Sigmoid colon (tissue), 7 donors: ENCODE measurements around the gene SREBF2. TPM values are rescaled to one million over a fixed set of nuclear protein-coding genes. Genes with fewer than 3 reads are reported as not detected.

Experiments used
- DNase-seq: peaks from one replicate; pipeline ENCODE4 v3.0.0-alpha.2; 2019
- H3K27ac ChIP-seq, 4 donors: fragments of 200-600 bp; sonication (generic); one replicate each; pipeline ENCODE4 v1.5.1; 2016 to 2019; ENCODE audit warnings: mild to moderate bottlenecking in 1 of 4
- H3K27me3 ChIP-seq, 3 donors: fragments of 200-600 bp; sonication (generic); one replicate each; pipeline ENCODE4 v1.5.1; 2019; ENCODE audit warnings: mild to moderate bottlenecking in 1 of 3
- H3K36me3 ChIP-seq, 4 donors: fragments of 200-600 bp; sonication (generic); one replicate each; pipeline ENCODE4 v1.5.1; 2016 to 2019
- H3K4me1 ChIP-seq, 4 donors: fragments of 200-600 bp; sonication (generic); one replicate each; pipeline ENCODE4 v1.5.1; 2017 to 2019
- H3K4me3 ChIP-seq, 4 donors: fragments of 200-600 bp; sonication (generic); one replicate each; pipeline ENCODE4 v1.5.1; 2017 to 2019; ENCODE audit warnings: mild to moderate bottlenecking in 2 of 4, moderate library complexity in 1 of 4
- H3K9me3 ChIP-seq, 4 donors: fragments of 200-600 bp in 3 of 4; sonication (generic) in 3 of 4; one replicate each; pipeline versions ENCODE4 v1.5.1 to v1.6.1; 2013 to 2019
- EP300 ChIP-seq, 4 donors: sonication (generic); formaldehyde crosslinking; IDR thresholded peaks; one replicate each; pipeline ENCODE4 v1.6.1; 2017; ENCODE audit warnings: antibody characterized with exemption in 4 of 4
- POLR2A ChIP-seq, 2 donors: fragments of 450-650 bp; IDR thresholded peaks; one replicate each; pipeline ENCODE4 v1.6.1; 2016; ENCODE audit warnings: antibody characterized with exemption in 2 of 2, mild to moderate bottlenecking in 2 of 2, moderate library complexity in 2 of 2
- POLR2AphosphoS5 ChIP-seq, 4 donors: sonication (generic); formaldehyde crosslinking; IDR thresholded peaks; one replicate each; pipeline ENCODE4 v1.6.1; 2017; ENCODE audit warnings: antibody characterized with exemption in 4 of 4
- WGBS, 2 donors: extraction: QIAGEN DNeasy Blood & Tissue Kit; methylation state at CpG; one replicate each; pipeline ENCODE4 v1.1.7; 2013; 5-methylcytosine and 5-hydroxymethylcytosine counted together
- intact Hi-C: fragments of 100-400 bp; cut with DNase I; formaldehyde crosslinking; loops from one replicate; pipeline ENCODE4 v1.15.1; 2023
- polyA plus RNA-seq, 3 donors: library from polyadenylated mRNA; stranded (reverse); fragments of 200-250 nt; gene quantifications; one replicate each; pipeline ENCODE4 v1.2.3, GENCODE V29; 2013
- total RNA-seq, 4 donors: library from RNA; depleted of rRNA; stranded (reverse); fragments of >200 nt; gene quantifications; one replicate each; pipeline ENCODE4 v1.1.0, GENCODE V29; 2016
- TF ChIP-seq, protein P1 (sequence below), 4 experiments: fragments of 450-650 bp in 3 of 4; fragments of 200-600 bp in 1 of 4; IDR thresholded peaks; one replicate each; pipeline ENCODE4 v1.5.1; 2016 to 2019; ENCODE audit warnings: antibody characterized with exemption in 4 of 4, mild to moderate bottlenecking in 3 of 4, moderate library complexity in 2 of 4
- donor health status: healthy with polysubstance abuse.
- donor health status: Bipolar disorder and iron deficiency.
- donor health status: healthy.

SREBF2 gene
- total and polyA plus RNA-seq, 7 donors, result 13.8 to 132 (median 25.3) TPM

- no peak overlapping the region for H3K4me3 ChIP-seq
- no peak for DNase-seq
- intact Hi-C loops, result no loop called here
- 94 to 95% methylated on average over 23 of the region's 23 CpGs for WGBS, 2 donors
- peaks cover 0 to 13% (median 12%) of the 10 kb centered on the region in 4 donors for H3K4me1 ChIP-seq
- no peaks in the 10 kb centered on the region for H3K9me3 ChIP-seq
- no peak overlapping the region for H3K27ac ChIP-seq
- H3K27me3 ChIP-seq, result peaks cover 12 to 20% (median 19%) of the 10 kb centered on the region in 3 donors
- H3K36me3 ChIP-seq, result peaks cover 0 to 63% (median 23%) of the 10 kb centered on the region in 4 donors
- TF ChIP-seq, protein P1, sequence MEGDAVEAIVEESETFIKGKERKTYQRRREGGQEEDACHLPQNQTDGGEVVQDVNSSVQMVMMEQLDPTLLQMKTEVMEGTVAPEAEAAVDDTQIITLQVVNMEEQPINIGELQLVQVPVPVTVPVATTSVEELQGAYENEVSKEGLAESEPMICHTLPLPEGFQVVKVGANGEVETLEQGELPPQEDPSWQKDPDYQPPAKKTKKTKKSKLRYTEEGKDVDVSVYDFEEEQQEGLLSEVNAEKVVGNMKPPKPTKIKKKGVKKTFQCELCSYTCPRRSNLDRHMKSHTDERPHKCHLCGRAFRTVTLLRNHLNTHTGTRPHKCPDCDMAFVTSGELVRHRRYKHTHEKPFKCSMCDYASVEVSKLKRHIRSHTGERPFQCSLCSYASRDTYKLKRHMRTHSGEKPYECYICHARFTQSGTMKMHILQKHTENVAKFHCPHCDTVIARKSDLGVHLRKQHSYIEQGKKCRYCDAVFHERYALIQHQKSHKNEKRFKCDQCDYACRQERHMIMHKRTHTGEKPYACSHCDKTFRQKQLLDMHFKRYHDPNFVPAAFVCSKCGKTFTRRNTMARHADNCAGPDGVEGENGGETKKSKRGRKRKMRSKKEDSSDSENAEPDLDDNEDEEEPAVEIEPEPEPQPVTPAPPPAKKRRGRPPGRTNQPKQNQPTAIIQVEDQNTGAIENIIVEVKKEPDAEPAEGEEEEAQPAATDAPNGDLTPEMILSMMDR (IDR thresholded peaks at IDR 0.05), result no peak
- TF ChIP-seq POLR2A (IDR thresholded peaks at IDR 0.05) (no peak), POLR2AphosphoS5 (IDR thresholded peaks at IDR 0.05) (no peak), EP300 (IDR thresholded peaks at IDR 0.05) (no peak)
Observed at GRCh38 chr22:41905411-41906202, 72.7 kb downstream of the SREBF2 start.

GRCh38 chr22:41906822-41907221 lies 73.9 kb downstream of the SREBF2 start:
- Histone ChIP-seq H3K4me1 (peaks cover 0 to 22% (median 20%) of the 10 kb centered on the region in 4 donors), H3K9me3 (no peaks in the 10 kb centered on the region), H3K4me3 (no peak overlapping the region), H3K27me3 (peaks cover 24 to 32% (median 32%) of the 10 kb centered on the region in 3 donors), H3K36me3 (peaks cover 0 to 51% (median 23%) of the 10 kb centered on the region in 4 donors), H3K27ac (no peak overlapping the region)
- intact Hi-C loops, result no loop called here
- no peak for DNase-seq
- no peak for TF ChIP-seq POLR2A (IDR thresholded peaks at IDR 0.05)
- no peak for TF ChIP-seq EP300 (IDR thresholded peaks at IDR 0.05)
- TF ChIP-seq POLR2AphosphoS5 (IDR thresholded peaks at IDR 0.05), result no peak
- TF ChIP-seq, protein P1 (IDR thresholded peaks at IDR 0.05), result no peak
- WGBS, 2 donors, result 88 to 92% methylated on average over 5 of the region's 5 CpGs

DNA sequence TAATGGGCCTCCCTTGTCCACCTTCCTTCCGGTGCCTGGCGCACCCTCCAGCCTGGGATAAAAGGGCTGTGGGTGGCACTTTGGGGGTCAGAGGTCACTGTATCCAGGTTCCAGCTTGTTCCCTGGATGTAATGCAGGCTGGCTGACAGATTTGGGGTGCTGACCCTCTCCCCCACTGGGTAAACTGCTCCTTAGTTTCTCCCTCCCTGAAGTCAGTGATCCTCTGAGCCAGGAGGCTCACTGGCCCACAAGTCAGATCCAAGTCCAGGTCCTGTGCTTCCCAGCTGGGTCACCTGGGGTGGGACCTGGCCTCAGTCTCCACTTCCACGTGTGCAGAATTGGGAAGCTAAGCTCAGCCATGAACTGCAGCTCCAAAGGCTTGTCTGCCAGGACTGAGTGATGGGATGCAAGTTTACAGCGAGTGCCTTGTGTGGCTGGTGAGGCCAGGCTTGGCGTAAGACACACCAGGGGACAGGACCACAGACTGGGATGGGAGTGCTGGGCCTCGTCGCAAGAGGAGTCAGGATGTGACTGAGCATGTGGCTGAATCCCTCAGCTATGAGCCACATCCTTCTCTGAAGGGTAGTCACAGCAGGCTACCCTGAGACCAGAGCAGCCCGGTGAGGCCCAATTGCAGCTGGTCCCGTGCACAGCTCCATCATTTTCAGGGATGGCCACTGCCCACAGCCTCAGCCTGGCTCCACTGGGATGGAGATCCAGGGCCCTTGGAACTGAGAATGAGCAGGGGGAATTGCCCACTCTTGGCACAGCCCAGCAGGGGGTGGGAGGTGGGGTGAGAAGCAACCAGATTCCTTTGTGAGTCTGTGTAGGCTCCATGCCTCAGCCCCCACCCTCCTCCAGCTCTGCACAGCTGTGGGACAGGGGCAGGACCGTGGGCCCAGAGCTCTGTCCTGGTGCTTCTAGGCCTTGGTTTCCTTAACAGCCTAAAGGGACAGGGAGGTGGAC lies 74.8 kb downstream of the SREBF2 start:
- DNase-seq, result no peak
- TF ChIP-seq EP300 (IDR thresholded peaks at IDR 0.05) (no peak), POLR2AphosphoS5 (IDR thresholded peaks at IDR 0.05) (no peak), POLR2A (IDR thresholded peaks at IDR 0.05) (no peak)
- TF ChIP-seq, protein P1 (IDR thresholded peaks at IDR 0.05), result no peak
- no peaks in the 10 kb centered on the region for H3K9me3 ChIP-seq
- WGBS, 2 donors, result 85 to 86% methylated on average over 10 of the region's 10 CpGs
- H3K27ac ChIP-seq, result no peak overlapping the region
- H3K36me3 ChIP-seq, result peaks cover 0 to 42% (median 22%) of the 10 kb centered on the region in 4 donors
- intact Hi-C loops, result no loop called here
- H3K4me3 ChIP-seq, result no peak overlapping the region
- H3K4me1 ChIP-seq, result peaks cover 0 to 22% (median 20%) of the 10 kb centered on the region in 4 donors
- H3K27me3 ChIP-seq, result peaks cover 33 to 41% (median 40%) of the 10 kb centered on the region in 3 donors

DNA sequence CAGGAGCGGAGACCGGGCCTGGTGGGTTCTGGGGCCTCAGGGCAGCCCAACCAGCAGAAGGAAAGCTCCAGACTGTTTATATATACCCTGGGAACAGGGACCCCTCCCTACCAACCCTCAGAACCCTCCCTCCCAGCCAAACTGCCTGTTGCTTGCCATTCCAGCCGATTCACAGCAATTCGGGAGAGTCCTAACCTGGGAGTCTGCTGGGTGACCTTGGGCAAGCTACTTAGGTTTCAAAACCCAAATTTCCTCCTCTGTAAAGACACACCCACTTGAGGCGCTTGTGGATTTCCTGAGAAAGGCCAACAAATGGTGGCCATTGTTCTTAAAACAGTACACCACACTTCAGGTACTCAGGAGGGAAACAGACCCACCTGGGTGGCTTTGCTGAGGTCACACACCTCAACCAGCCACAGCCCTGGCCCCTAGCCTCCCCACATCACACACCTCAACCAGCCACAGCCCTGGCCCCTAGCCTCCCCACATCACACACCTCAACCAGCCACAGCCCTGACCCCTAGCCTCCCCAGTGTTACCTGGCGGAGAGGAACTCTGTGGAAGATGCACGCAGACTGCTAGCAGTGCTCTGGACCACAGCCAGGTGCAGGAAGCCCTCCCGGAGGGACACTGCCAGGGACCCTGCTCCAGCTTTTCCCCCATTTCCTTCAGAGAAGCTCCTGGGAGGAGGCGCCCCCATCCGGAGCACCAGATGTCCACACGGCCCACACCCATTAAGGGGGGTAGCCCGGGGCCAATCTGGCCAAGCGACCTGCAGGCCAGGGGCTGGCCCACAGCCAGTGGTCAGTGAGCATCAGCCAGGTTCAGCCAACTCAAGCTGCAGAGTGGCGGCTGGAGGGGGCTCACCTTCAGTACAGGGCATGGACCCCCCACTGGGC lies 75.8 kb downstream of the SREBF2 start:
- H3K4me3 ChIP-seq, result no peak overlapping the region
- peaks cover 43 to 51% (median 50%) of the 10 kb centered on the region in 3 donors for H3K27me3 ChIP-seq

More for the DNA sequence above, 75.8 kb downstream of the SREBF2 start:
- DNase-seq, result no peak
- WGBS, 2 donors, result 53 to 67% methylated on average over 14 of the region's 14 CpGs
- Histone ChIP-seq H3K27ac (no peak overlapping the region), H3K9me3 (no peaks in the 10 kb centered on the region), H3K36me3 (peaks cover 0 to 33% (median 15%) of the 10 kb centered on the region in 4 donors), H3K4me1 (peaks cover 0 to 22% (median 20%) of the 10 kb centered on the region in 4 donors)
- TF ChIP-seq POLR2A (IDR thresholded peaks at IDR 0.05), result no peak
- no peak for TF ChIP-seq POLR2AphosphoS5 (IDR thresholded peaks at IDR 0.05)
- TF ChIP-seq, protein P1 (IDR thresholded peaks at IDR 0.05), result no peak
- no peak for TF ChIP-seq EP300 (IDR thresholded peaks at IDR 0.05)
- intact Hi-C loops, result no loop called here
